SK-N-SH treated with all-trans-retinoic acid at 6 μM for 48 hours (cell line): ENCODE measurements around the gene CTNNA3.

Source experiments
- ARNTL ChIP-seq: fragments of 450-650 bp; formaldehyde crosslinking; IDR thresholded peaks from 2 replicates; pipeline ENCODE4 v1.5.0; 2020; ENCODE audit warnings: low read depth, mild to moderate bottlenecking, moderate library complexity, borderline replicate concordance
- ESRRG ChIP-seq: fragments of 250-450 bp; sonication (Bioruptor Pico); IDR thresholded peaks from 2 replicates; pipeline ENCODE4 v1.6.1; 2021; ENCODE audit warnings: mild to moderate bottlenecking
- GLIS3 ChIP-seq: fragments of 250-450 bp; sonication (Bioruptor Pico); IDR thresholded peaks from 2 replicates; pipeline ENCODE4 v1.5.0; 2020; ENCODE audit warnings: mild to moderate bottlenecking, moderate library complexity
- RARB ChIP-seq: fragments of 250-450 bp; sonication (Bioruptor Pico); IDR thresholded peaks from 2 replicates; pipeline ENCODE4 v1.8.0; 2021; ENCODE audit warnings: mild to moderate bottlenecking, moderate library complexity
- TCF4 ChIP-seq: fragments of 250-450 bp; sonication (Bioruptor Pico); IDR thresholded peaks from 2 replicates; pipeline ENCODE4 v1.8.0; 2021; ENCODE audit warnings: mild to moderate bottlenecking, moderate library complexity, borderline replicate concordance
- TOX ChIP-seq: fragments of 250-450 bp; sonication (Bioruptor Pico); IDR thresholded peaks from 2 replicates; pipeline ENCODE4 v1.8.0; 2021; ENCODE audit warnings: mild to moderate bottlenecking, moderate library complexity, borderline replicate concordance
- ZFP3 ChIP-seq: fragments of 250-450 bp; sonication (Bioruptor Pico); IDR thresholded peaks from 2 replicates; pipeline ENCODE4 v1.5.0; 2020; ENCODE audit warnings: mild to moderate bottlenecking, moderate library complexity
- ZFP30 ChIP-seq: fragments of 450-650 bp; formaldehyde crosslinking; IDR thresholded peaks from 2 replicates; pipeline ENCODE4 v1.5.0; 2022; ENCODE audit warnings: mild to moderate bottlenecking, moderate library complexity
- ZNF8 ChIP-seq: fragments of 450-650 bp; formaldehyde crosslinking; IDR thresholded peaks from 2 replicates; pipeline ENCODE4 v1.5.0; 2020; ENCODE audit warnings: mild to moderate bottlenecking, moderate library complexity
- TF ChIP-seq, protein P1 (sequence below): fragments of 250-450 bp; sonication (Bioruptor Pico); IDR thresholded peaks from 2 replicates; pipeline ENCODE4 v1.5.1; 2021; ENCODE audit warnings: mild to moderate bottlenecking, moderate library complexity
- TF ChIP-seq, protein P2 (sequence below): fragments of 250-450 bp; sonication (Bioruptor Pico); IDR thresholded peaks from 2 replicates; pipeline ENCODE4 v1.8.0; 2020; ENCODE audit warnings: mild to moderate bottlenecking, moderate library complexity, borderline replicate concordance
- TF ChIP-seq, protein P3 (sequence below): fragments of 250-450 bp; sonication (Bioruptor Pico); IDR thresholded peaks from 2 replicates; pipeline ENCODE4 v1.8.0; 2021; ENCODE audit warnings: low read depth, mild to moderate bottlenecking, moderate library complexity, borderline replicate concordance

DNA sequence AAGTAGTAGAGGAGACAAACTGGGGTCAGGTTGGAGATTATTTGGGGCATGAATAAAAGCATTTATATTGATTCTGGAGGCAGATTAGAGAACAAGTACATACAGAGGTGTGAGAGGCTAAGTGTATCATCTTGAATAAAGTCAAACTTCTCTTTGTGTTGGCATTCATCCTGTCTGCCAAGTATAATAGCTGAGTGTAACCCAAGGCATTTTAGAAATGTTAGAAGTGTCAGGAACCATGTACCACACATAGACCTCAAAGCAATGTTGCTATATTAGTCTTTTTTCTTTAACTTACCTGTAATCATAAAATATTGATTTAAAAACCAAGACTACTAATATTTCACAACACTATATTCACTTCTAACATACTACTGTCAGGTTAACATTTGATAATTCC lies 826.4 kb downstream of the CTNNA3 start:
- TF ChIP-seq, protein P1, sequence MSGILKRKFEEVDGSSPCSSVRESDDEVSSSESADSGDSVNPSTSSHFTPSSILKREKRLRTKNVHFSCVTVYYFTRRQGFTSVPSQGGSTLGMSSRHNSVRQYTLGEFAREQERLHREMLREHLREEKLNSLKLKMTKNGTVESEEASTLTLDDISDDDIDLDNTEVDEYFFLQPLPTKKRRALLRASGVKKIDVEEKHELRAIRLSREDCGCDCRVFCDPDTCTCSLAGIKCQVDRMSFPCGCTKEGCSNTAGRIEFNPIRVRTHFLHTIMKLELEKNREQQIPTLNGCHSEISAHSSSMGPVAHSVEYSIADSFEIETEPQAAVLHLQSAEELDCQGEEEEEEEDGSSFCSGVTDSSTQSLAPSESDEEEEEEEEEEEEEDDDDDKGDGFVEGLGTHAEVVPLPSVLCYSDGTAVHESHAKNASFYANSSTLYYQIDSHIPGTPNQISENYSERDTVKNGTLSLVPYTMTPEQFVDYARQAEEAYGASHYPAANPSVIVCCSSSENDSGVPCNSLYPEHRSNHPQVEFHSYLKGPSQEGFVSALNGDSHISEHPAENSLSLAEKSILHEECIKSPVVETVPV: no peak
- TF ChIP-seq, protein P2, sequence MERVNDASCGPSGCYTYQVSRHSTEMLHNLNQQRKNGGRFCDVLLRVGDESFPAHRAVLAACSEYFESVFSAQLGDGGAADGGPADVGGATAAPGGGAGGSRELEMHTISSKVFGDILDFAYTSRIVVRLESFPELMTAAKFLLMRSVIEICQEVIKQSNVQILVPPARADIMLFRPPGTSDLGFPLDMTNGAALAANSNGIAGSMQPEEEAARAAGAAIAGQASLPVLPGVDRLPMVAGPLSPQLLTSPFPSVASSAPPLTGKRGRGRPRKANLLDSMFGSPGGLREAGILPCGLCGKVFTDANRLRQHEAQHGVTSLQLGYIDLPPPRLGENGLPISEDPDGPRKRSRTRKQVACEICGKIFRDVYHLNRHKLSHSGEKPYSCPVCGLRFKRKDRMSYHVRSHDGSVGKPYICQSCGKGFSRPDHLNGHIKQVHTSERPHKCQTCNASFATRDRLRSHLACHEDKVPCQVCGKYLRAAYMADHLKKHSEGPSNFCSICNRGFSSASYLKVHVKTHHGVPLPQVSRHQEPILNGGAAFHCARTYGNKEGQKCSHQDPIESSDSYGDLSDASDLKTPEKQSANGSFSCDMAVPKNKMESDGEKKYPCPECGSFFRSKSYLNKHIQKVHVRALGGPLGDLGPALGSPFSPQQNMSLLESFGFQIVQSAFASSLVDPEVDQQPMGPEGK (CRISPR knock-in tag): no peak
- no peak for TF ChIP-seq TOX
- no peak for TF ChIP-seq GLIS3
- no peak for TF ChIP-seq ZFP3 (CRISPR knock-in tag)
- TF ChIP-seq RARB (CRISPR knock-in tag): no peak
- TF ChIP-seq ARNTL (CRISPR knock-in tag): no peak
- TF ChIP-seq TCF4 (CRISPR knock-in tag): no peak
- no peak for TF ChIP-seq ZNF8 (CRISPR knock-in tag)
- TF ChIP-seq ZFP30 (CRISPR knock-in tag): no peak
- TF ChIP-seq, protein P3, sequence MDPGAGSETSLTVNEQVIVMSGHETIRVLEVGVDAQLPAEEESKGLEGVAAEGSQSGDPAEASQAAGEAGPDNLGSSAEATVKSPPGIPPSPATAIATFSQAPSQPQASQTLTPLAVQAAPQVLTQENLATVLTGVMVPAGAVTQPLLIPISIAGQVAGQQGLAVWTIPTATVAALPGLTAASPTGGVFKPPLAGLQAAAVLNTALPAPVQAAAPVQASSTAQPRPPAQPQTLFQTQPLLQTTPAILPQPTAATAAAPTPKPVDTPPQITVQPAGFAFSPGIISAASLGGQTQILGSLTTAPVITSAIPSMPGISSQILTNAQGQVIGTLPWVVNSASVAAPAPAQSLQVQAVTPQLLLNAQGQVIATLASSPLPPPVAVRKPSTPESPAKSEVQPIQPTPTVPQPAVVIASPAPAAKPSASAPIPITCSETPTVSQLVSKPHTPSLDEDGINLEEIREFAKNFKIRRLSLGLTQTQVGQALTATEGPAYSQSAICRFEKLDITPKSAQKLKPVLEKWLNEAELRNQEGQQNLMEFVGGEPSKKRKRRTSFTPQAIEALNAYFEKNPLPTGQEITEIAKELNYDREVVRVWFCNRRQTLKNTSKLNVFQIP (CRISPR knock-in tag): no peak
- TF ChIP-seq ESRRG (CRISPR knock-in tag): no peak
